Measurements from ENCODE around the gene VTCN1. TPM values are rescaled to one million over a fixed set of nuclear protein-coding genes. Genes with fewer than 3 reads are reported as not detected.

VTCN1 gene
- total RNA-seq, 1 donor from 2014 or later = 1.2 TPM

DNA sequence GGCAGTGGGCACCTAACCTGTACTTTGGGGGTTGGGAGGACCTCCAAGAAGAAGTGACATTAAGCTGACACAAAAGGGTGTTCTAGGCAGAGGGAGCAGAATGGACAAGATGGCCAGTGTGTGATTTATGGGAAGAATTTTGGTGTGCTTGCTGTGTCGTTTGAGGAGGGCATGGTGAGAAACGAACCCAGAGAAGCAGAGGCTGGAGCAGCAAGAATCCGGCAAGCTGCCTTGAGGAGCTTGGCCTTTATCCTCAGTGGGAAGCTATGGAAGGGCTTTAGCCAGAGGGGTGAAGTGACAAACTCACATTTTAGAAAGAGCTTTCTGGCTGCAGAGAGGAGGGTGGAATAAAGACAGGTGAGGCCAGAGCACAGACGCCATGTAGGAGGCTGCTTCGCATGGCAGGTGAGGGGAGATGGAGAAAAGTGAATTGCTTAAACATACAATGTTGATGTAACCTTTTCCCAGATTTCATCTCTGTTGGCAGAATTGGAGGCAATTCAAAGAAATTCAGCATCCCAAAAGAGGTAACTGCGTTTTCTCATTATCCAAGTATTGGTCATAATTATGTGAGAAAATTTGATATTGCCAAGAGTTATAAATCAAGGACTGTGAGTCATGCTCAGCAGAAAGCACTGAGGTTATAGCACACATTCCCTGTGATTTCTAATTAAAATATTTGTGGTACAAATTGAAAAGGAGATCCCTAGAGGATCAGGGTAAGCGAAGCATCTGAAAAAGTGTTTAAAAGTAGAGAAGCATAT, 115.7 kb downstream of the VTCN1 start:
- H3K4me3 ChIP-seq (ENCODE audit: low read depth, low read length) = no peak overlapping the region
- TF ChIP-seq, protein P1, sequence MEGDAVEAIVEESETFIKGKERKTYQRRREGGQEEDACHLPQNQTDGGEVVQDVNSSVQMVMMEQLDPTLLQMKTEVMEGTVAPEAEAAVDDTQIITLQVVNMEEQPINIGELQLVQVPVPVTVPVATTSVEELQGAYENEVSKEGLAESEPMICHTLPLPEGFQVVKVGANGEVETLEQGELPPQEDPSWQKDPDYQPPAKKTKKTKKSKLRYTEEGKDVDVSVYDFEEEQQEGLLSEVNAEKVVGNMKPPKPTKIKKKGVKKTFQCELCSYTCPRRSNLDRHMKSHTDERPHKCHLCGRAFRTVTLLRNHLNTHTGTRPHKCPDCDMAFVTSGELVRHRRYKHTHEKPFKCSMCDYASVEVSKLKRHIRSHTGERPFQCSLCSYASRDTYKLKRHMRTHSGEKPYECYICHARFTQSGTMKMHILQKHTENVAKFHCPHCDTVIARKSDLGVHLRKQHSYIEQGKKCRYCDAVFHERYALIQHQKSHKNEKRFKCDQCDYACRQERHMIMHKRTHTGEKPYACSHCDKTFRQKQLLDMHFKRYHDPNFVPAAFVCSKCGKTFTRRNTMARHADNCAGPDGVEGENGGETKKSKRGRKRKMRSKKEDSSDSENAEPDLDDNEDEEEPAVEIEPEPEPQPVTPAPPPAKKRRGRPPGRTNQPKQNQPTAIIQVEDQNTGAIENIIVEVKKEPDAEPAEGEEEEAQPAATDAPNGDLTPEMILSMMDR (conservative IDR thresholded peaks at IDR 0.05; ENCODE audit: low read depth, low read length) = no peak
- no peak for DNase-seq (ENCODE audit: low read depth)

DNA sequence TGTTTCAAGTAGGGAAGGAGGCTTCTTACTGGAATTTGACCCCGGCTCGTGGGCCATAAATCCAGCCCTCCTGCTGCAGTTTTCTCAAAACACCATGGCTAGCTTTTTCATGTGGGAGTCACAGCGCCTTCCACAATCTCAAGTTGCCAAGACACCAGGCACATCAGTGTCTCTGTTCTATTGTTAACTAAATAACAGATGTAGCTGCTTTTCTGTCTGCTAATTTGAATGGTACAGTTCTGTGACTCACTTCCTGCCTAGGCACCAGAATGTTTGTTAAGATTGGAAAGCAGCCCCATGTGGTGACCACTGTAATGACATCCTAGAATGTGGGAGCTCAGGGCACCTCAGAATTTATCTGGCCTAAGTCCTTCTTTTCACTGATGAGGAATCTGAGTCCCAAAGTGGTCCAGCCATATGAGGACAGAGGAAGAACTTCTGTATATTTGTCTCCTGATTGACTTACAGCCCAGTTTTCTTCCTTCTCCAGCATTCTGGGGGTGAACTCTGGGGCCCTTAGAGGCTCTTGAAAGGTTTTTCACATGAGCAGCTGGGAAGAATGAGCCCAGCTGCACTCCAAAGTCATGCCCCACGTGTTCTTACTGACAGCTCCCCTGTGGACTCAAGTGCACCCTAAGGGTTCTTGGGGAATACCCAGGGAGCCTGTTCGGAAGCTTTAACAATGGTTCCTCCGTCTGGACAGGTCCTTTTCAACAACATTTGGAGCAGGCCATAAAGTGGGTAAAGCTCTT, 116.7 kb downstream of the VTCN1 start:
- no peak for DNase-seq (ENCODE audit: low read depth)
- H3K4me3 ChIP-seq (ENCODE audit: low read depth, low read length) = no peak overlapping the region
- TF ChIP-seq, protein P1 (conservative IDR thresholded peaks at IDR 0.05; ENCODE audit: low read depth, low read length) = peak; percentile 48

Other genes with a start within 250 kb of the VTCN1 start
- gene CD101, start 209.2 kb downstream of the VTCN1 start, total RNA-seq = 0.14 and 0.29 TPM in 2 replicates
- gene TTF2, start 150.6 kb downstream of the VTCN1 start, total RNA-seq = 31.8 and 53.0 TPM in 2 replicates
- gene TRIM45, start 89.2 kb downstream of the VTCN1 start, total RNA-seq = 5.1 and 8.2 TPM in 2 replicates
- gene MAN1A2, start 156.5 kb upstream of the VTCN1 start, total RNA-seq = 11.9 and 23.1 TPM in 2 replicates

Data from epithelial cell of proximal tubule (primary cell).